HG03066 (cell line): ENCODE results near the gene ETV6.

ENCODE experiments used
- ATAC-seq: cut with Tn5 transposase; IDR thresholded peaks from one replicate; pipeline ENCODE4 v1.9.1; 2021; ENCODE audit warnings: low read depth; ENCODE audit not compliant: unreplicated experiment

ETV6 gene

GRCh38 chr12:11794751-11795150, 145.3 kb downstream of the ETV6 start:
- no peak for ATAC-seq

- no peak for ATAC-seq
Observed at GRCh38 chr12:11795192-11795912, 145.9 kb downstream of the ETV6 start.

- no peak for ATAC-seq
Observed at GRCh38 chr12:11795913-11796459, 146.5 kb downstream of the ETV6 start.

DNA sequence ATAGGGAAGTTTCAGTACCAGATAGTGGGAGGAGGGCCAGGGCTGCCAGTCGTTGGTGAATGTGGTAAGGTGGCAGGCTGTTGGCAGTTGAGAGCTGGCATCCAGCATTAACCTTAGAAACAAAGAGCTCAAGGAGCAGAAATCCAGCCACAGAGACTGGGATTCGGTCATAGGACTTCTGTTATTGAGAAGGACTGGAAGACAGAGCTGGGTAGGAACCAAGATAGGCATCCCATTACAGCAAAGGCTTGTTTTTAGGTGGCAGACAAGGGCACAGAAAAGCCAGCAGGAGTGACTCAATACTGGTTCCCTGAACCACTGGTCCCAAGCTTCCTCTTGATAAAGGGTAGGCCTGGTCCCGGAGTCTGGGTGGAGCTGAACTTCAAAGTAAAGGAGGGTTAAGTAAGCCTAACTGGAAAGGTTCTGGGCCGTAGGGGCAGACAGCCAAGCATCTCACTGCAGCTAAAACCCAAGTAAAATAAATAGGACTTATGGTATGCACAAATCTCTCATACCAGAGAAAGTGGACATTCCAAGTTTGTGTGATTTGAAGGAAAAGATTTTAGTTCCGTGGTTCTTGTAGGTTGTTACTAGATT, 147.9 kb downstream of the ETV6 start:
- no peak for ATAC-seq

- ATAC-seq, result no peak
Observed at GRCh38 chr12:11798006-11798708, 148.7 kb downstream of the ETV6 start.

GRCh38 chr12:11798856-11799501, 149.5 kb downstream of the ETV6 start:
- no peak for ATAC-seq

DNA sequence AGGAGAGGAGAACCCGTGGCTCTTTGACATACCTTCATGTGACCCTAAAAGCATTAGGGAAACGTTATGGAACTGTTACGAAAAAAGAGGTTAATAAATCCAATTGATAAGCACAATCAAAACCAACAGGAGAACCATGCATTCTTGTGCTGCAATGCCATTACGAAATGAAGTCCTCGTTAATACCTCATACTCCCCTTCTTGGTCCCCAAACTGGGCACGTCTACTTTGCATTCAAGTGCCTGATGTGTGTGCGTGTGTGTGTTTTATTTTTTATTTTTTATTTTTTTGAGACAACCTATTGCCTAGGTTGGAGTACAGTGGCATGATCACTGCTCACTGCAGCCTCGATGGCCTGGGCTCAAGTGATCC, 150.0 kb downstream of the ETV6 start:
- no peak for ATAC-seq

DNA sequence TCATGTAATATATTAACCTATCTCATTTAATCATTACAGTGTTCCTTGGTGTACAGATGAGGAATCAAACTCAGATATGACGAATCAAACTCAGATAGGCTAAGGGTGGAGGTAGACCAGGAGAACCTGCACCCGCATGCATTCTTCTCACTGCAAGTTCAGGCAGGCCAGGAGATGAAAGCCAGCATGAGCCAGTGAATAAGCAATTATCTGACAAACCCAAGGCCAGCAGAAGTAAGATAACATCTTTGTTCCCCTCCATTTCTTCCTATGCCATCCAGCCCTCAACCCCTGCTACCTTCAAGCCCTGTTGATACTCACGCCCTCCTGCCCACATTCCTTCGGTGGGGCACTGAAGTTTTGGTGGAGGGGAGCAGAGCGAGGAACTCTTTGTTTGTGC, 152.2 kb downstream of the ETV6 start:
- ATAC-seq, result no peak

DNA sequence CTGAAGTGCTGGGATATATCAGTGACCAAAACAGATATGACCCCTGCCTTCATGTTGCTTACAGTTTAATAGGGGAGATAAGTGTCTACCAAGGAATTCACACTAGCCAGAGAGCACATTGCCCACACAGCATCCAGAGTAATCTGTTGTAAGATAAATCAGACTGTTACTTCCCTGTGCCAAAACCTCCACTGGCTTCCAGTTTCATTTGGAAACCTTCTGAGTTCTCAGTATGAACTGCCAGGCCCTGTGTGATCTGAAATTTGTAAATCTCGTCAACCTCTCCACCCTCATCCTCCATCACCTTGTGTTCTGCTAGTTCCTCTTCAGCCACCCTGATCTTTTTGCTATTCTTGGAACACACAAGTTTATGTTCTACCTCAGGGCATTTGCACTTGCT, 154.7 kb downstream of the ETV6 start:
- ATAC-seq, result no peak

DNA sequence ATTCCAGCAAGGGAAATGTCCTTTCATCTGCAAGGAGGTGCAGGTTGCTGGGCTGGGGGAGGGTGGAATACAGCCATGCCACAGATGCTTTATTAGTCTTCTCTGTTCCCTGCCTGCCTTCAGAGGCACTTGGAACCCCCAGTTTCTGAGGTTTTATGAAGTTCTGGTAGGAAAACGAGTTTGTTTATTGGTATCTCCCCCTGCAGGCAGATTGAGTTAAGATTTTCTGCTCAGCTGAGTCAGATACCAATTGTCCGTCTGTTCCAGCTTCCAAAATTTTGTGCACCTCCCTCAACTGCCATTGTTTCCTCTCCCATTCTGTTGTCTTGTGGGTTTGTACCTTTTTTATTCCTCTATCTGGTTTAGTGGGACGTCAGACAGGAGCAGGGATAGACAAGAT, 155.6 kb downstream of the ETV6 start:
- no peak for ATAC-seq

GRCh38 chr12:11805680-11806079, 156.2 kb downstream of the ETV6 start:
- ATAC-seq, result no peak

DNA sequence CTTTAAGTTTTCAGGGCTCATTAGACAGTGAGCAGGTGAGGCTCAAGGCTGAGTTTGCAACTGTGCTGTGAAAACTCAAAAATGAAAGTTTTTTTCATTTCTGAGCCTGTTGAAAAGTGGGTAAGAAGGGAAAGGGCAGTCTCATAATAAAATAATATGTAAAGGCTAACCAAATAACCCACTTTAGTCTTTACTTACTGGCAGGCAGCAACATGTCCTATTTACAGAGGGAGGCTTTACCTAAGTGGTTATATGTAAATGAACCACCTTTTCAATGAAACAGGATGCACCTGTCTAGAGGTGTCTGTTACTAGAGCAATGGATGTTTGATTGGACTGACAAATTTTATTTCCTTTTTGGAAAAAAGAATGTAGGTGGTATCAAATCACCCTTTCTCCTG, 158.0 kb downstream of the ETV6 start:
- no peak for ATAC-seq

GRCh38 chr12:11808931-11809330, 159.5 kb downstream of the ETV6 start:
- ATAC-seq, result no peak

GRCh38 chr12:11810206-11810545, 160.7 kb downstream of the ETV6 start:
- no peak for ATAC-seq

GRCh38 chr12:11811008-11811407, 161.5 kb downstream of the ETV6 start:
- ATAC-seq, result no peak

DNA sequence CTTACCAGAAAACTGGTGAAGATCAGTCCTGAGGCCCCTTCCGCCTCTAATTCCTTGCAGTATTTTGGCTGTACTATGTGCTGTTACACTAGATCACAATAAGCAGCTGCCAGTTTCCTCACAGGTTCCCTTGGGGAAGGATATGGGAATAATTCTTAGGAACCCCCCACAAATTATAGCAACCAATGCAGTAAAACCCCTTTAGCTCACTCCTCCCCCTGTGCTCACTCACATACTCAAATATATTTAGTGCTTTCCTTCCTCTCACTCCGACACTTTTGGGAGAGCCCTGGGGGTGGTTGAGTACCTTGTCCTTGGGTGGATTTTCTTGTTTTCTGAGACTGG, 162.7 kb downstream of the ETV6 start:
- no peak for ATAC-seq

DNA sequence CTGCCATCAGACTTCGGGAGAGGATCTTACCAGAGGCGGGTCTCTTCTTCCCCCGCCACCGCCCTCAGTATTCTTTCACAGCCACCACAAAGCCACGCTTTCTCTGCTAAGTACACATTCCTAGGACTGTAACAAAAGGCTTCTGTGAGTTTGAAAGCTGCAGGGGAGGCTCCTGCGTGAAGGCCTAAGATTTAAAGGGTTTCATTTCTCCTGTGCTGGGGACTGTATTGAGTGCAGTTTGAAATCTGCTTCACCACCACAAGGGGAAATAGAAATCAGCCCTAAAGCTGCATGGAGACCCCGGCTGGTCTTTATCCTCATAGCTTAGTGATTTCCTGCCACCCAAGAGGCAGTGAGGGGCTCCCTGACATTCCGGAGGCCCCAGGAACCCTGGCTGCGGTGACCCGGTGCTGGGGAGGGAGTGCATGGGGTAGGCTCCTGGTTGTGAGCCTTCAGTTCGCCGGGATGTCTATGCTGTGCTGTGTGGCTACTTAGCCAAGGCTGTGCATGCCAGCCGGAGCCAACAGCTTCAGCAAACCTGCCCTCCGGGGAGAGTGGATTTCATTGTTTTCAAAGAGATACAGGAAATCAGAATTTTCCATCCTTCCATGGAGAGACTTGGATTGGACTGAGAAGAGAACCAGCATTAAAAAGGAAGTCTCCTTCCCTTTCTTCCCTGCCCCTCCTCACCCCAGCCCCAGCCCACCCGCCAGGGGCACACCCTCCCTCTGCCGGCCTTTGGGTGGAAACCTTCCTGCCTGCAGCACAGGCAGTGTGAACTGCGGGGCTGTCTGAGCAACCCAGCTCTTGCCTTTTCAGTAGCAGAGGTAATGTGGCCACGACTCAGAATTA, 163.3 kb downstream of the ETV6 start:
- ATAC-seq, result peak; percentile 85

- ATAC-seq, result no peak
Observed at GRCh38 chr12:11813438-11813813, 164.0 kb downstream of the ETV6 start.

DNA sequence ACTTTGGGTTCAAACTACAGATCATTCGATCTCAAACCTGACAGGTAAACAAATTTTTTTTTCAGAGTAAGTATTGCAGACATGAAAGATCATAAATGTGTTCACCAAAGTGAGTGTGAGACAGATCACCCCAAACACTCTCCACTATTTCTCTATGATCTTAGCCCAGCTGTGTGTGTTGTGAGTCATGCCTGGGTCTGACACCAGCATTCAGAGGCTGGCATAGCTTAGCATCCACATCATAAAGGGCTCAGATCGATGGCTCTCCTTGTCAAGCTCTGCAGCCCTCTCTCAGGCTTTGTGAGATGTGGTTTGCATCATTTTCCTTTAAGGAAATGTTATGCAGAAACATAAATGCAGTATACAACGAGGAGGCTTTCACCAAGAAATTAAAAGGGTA, 164.9 kb downstream of the ETV6 start:
- ATAC-seq, result no peak

DNA sequence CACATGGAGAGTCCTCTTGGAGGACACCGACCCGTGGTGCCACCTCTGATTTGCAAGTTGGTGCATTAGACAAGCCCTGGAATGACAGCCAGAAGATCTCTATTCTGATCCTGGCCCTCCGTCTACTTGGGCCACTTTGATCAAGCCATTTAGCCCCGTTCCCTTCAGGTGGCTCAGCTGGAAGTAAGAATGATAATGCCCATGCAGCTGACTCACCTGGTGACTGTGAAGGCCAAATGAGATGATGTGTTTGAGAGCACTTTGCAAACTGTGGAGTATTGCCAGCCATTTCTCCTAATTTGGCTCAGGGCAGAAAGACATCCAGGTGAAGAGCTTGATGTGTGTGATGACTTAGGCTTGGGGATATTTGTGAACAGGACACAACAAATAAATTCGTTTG, 165.9 kb downstream of the ETV6 start:
- no peak for ATAC-seq

GRCh38 chr12:11819643-11820042, 170.2 kb downstream of the ETV6 start:
- ATAC-seq, result no peak
